IPS DF 19.7 (cell line): ENCODE results near the gene POU2F2.
"Not testable (repeated sequence)": the region's sequence is repeated elsewhere in the genome, so short reads cannot be mapped to it uniquely, and the experiment has no call there.

Experiments used
- DNase-seq: peaks from one replicate; pipeline ENCODE4 v3.0.0-alpha.2; 2013; ENCODE audit warnings: low read depth, low spot score

Gene POU2F2

GRCh38 chr19:42059196-42059595 is 73.0 kb downstream of the POU2F2 start:
- no peak for DNase-seq

GRCh38 chr19:42057846-42058245 is 74.4 kb downstream of the POU2F2 start:
- no peak for DNase-seq

GRCh38 chr19:42054205-42054604 is 78.0 kb downstream of the POU2F2 start:
- DNase-seq = no peak

GRCh38 chr19:42053037-42053935 is 79.0 kb downstream of the POU2F2 start:
- no peak for DNase-seq

GRCh38 chr19:42052241-42052863 is 79.9 kb downstream of the POU2F2 start:
- no peak for DNase-seq

- DNase-seq = no peak
These were observed 80.8 kb downstream of the POU2F2 start for GRCh38 chr19:42051166-42052115.

- DNase-seq = no peak
These were observed 83.3 kb downstream of the POU2F2 start for GRCh38 chr19:42048992-42049391.

GRCh38 chr19:42045575-42045974 is 86.7 kb downstream of the POU2F2 start:
- no peak for DNase-seq

GRCh38 chr19:42042455-42043170 is 89.6 kb downstream of the POU2F2 start:
- no peak for DNase-seq

- not testable (repeated sequence) for DNase-seq
These were observed 91.8 kb downstream of the POU2F2 start for GRCh38 chr19:42040491-42040890.

- no peak for DNase-seq
These were observed 92.2 kb downstream of the POU2F2 start for GRCh38 chr19:42040031-42040430.

GRCh38 chr19:42038666-42039065 is 93.6 kb downstream of the POU2F2 start:
- DNase-seq = no peak

GRCh38 chr19:42037649-42038048 is 94.6 kb downstream of the POU2F2 start:
- no peak for DNase-seq
